ENCODE results near the gene NUTF2. TPM values are rescaled to one million over a fixed set of nuclear protein-coding genes. Genes with fewer than 3 reads are reported as not detected.
"Not testable (repeated sequence)": the region's sequence is repeated elsewhere in the genome, so short reads cannot be mapped to it uniquely, and the experiment has no call there.

The NUTF2 gene
- total RNA-seq, 4 donors from 2014 or later, result 55.5 to 82.5 (median 69.1) TPM

DNA sequence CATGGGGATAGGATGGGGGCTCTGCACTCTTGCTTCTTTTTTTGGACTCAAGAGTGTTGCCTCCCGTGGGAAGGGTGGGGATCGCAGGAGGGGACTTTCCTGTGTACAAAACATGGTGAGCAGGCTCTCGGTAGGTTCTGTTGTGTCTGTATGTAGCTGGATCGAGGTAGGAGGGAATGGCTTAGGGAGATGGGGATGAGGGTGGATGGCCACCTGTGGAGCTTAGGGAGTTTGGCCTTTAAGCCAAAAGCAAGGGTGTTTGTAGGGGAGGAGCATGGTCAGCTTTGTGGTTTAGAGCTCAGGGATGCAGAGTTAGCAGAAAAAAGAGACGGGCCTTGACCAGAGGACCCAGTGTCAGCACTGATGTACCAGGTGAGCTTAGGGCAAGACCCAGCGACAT lies 15.1 kb downstream of the NUTF2 start:
- Histone ChIP-seq H3K4me1 (peaks cover 0 to 44% (median 1%) of the 10 kb centered on the region in 4 donors), H3K27me3 (no peaks in the 10 kb centered on the region), H3K36me3 (peaks cover 0 to 18% (median 0%) of the 10 kb centered on the region in 3 donors), H3K9me3 (no peaks in the 10 kb centered on the region), H3K4me3 (no peak overlapping the region), H3K27ac (peak overlapping the region in 1 of 4 donors; percentile 29)
- no peak for DNase-seq
- no peak for TF ChIP-seq POLR2A (IDR thresholded peaks at IDR 0.05)
- TF ChIP-seq, protein P1, sequence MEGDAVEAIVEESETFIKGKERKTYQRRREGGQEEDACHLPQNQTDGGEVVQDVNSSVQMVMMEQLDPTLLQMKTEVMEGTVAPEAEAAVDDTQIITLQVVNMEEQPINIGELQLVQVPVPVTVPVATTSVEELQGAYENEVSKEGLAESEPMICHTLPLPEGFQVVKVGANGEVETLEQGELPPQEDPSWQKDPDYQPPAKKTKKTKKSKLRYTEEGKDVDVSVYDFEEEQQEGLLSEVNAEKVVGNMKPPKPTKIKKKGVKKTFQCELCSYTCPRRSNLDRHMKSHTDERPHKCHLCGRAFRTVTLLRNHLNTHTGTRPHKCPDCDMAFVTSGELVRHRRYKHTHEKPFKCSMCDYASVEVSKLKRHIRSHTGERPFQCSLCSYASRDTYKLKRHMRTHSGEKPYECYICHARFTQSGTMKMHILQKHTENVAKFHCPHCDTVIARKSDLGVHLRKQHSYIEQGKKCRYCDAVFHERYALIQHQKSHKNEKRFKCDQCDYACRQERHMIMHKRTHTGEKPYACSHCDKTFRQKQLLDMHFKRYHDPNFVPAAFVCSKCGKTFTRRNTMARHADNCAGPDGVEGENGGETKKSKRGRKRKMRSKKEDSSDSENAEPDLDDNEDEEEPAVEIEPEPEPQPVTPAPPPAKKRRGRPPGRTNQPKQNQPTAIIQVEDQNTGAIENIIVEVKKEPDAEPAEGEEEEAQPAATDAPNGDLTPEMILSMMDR (IDR thresholded peaks at IDR 0.05), result no peak

DNA sequence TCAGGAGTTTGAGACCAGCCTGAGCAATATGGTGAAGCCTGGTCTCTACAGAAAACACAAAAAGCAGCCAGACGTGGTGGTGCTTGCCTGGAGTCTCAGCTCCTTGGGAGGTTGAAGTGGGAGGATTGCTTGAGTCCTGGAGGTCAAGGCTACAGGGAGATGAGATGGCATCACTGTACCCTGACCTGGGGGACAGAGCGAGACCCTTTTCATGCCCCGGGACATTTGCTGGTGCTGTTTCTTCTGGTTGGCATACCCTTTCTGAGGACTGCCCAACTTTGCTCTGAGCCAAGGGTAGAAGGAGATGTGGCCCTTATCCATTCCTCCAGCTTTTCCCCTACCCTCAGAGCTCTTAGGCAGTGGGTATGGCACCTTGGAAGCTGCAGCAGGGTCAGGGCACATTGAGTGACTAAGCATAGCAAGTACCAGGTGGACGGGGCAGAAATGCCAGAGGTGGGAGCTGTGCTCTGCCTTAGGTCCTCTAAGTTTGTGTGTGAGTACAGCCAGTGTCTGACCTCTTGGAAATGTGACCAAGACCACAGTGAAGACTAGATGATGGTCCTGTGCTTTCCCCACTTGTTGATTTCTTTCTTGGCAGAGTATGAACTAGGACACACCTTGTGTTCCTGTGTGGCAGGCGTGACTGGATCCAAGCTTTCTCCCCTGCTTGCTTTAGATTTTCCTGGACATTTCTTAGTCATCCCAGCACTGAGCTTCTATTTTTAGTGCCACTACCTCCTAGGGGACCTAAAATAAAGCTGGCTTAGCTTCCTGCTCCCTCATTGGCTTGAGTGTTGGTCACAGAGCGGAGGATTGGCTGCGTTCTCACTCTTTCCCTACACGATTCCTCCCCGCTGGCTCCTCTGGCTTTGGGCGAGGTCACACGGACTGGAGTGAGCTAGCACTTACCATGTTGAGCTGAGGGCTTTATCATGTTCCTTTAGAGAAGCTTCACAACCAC lies 16.2 kb downstream of the NUTF2 start:
- no peak for TF ChIP-seq POLR2A (IDR thresholded peaks at IDR 0.05)
- TF ChIP-seq, protein P1 (IDR thresholded peaks at IDR 0.05), result no peak
- peaks cover 0 to 28% (median 0%) of the 10 kb centered on the region in 3 donors for H3K36me3 ChIP-seq
- no peak overlapping the region for H3K4me3 ChIP-seq
- no peaks in the 10 kb centered on the region for H3K9me3 ChIP-seq
- peaks cover 0 to 36% (median 0%) of the 10 kb centered on the region in 4 donors for H3K4me1 ChIP-seq
- H3K27me3 ChIP-seq, result no peaks in the 10 kb centered on the region
- no peak for DNase-seq
- peak overlapping the region in 2 of 4 donors; percentile 27 to 63 for H3K27ac ChIP-seq

DNA sequence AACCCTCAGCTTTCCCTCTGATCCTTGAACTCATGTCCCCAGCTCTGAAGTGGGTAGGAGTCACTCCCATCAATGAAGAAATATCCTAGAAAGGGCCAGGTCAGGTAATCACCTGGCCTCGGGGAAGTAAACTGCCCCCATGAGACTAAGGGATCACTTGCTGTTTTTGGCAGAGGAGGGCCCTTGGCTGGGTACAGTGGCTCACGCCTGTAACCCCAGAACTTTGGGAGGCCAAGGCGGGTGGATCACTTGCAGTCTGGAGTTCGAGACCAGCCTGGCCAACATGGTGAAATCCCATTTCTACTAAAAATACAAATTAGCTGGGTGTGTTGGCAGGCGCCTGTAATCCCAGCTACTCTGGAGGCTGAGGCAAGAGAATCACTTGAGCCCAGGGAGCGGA lies 17.3 kb downstream of the NUTF2 start:
- not testable (repeated sequence) for H3K27me3 ChIP-seq, H3K9me3 ChIP-seq, DNase-seq, H3K4me3 ChIP-seq
- peak overlapping the region in 1 of 4 donors; percentile 63 for H3K27ac ChIP-seq
- peaks cover 0 to 40% (median 0%) of the 10 kb centered on the region in 3 donors for H3K36me3 ChIP-seq
- H3K4me1 ChIP-seq, result peaks cover 0 to 24% (median 0%) of the 10 kb centered on the region in 4 donors

DNA sequence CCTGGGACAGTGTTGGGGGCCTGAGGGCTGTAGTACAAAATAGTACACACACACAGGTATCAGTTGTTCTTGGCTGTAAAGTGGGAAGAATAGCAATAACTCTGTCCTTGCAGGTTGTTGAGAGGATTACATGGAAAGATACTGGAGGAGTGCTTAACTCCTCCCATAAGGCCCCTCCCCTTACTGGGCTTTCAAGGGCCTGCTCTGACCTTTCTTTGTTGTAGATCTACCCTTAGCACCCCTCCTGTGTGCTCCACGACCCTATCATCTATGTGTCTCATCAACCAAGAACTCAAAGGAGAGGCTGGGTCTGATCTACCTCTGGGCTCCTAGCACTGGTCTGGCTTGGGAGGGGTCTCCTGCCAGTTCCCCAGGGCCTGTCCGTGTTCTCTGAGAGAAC lies 17.9 kb downstream of the NUTF2 start:
- no peak for DNase-seq
- H3K27me3 ChIP-seq, result no peaks in the 10 kb centered on the region
- TF ChIP-seq, protein P1 (IDR thresholded peaks at IDR 0.05), result no peak
- TF ChIP-seq POLR2A (IDR thresholded peaks at IDR 0.05), result no peak
- no peak overlapping the region for H3K27ac ChIP-seq
- H3K4me3 ChIP-seq, result no peak overlapping the region
- no peaks in the 10 kb centered on the region for H3K9me3 ChIP-seq
- H3K4me1 ChIP-seq, result peaks cover 0 to 24% (median 0%) of the 10 kb centered on the region in 4 donors
- peaks cover 0 to 45% (median 0%) of the 10 kb centered on the region in 3 donors for H3K36me3 ChIP-seq

DNA sequence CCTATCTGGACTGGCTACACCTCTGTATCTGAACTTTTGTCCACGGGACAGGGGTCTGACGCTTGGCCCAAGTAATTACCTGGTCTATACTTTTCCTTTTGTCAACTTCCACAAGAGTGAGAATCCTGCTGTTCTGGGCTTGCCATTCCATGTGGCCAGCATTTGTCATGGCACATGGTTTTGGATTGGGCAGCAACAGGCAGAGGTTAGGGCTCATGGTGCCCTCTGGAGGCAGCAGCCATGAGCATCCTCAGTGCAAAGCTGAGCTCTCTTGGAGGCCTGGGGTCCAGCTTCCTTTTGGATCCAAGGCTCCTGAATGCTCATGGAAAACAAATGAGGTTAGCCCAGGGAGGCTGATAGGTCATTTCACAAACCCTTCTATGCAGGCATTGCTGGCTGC lies 18.6 kb downstream of the NUTF2 start:
- H3K27ac ChIP-seq, result no peak overlapping the region
- TF ChIP-seq, protein P1 (IDR thresholded peaks at IDR 0.05), result peak in 4 of 6 experiments; percentile 8 to 70 (median 60)
- no peak for TF ChIP-seq POLR2A (IDR thresholded peaks at IDR 0.05)
- H3K4me3 ChIP-seq, result no peak overlapping the region
- no peaks in the 10 kb centered on the region for H3K27me3 ChIP-seq
- peaks cover 0 to 51% (median 0%) of the 10 kb centered on the region in 3 donors for H3K36me3 ChIP-seq
- DNase-seq, result peak in 1 of 3 donors; percentile 62
- H3K9me3 ChIP-seq, result no peaks in the 10 kb centered on the region
- H3K4me1 ChIP-seq, result peaks cover 0 to 24% (median 0%) of the 10 kb centered on the region in 4 donors

DNA sequence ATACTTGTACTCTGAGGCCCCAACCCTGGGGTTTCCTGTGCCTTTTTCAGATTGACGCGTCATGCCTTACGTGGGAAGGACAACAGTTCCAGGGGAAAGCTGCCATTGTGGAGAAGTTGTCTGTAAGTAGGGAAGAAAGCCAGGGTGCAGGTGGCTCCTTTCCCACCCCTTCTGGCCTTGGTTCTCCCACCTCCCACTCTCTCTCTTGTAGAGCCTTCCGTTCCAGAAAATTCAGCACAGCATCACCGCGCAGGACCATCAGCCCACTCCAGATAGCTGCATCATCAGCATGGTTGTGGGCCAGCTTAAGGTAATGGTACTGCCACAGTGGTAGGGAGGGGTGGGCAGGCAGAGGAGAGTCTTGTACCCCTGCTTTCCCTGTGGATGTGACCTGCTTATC lies 21.6 kb downstream of the NUTF2 start:
- Histone ChIP-seq H3K36me3 (peaks cover 0 to 55% (median 0%) of the 10 kb centered on the region in 3 donors), H3K27me3 (no peaks in the 10 kb centered on the region), H3K4me3 (no peak overlapping the region), H3K27ac (no peak overlapping the region), H3K9me3 (no peaks in the 10 kb centered on the region), H3K4me1 (peaks cover 0 to 19% (median under 1%) of the 10 kb centered on the region in 4 donors)
- TF ChIP-seq POLR2A (IDR thresholded peaks at IDR 0.05), result no peak
- TF ChIP-seq, protein P1 (IDR thresholded peaks at IDR 0.05), result no peak
- DNase-seq, result no peak

Data from Peyer's patch (tissue), 4 donors.